Embryonic facial prominence (tissue), 1 donor: ENCODE data around the gene PTPRS.
"Not testable (repeated sequence)": the region's sequence is repeated elsewhere in the genome, so short reads cannot be mapped to it uniquely, and the experiment has no call there.

ENCODE experiments used
- DNase-seq: peaks from one replicate; pipeline ENCODE4 v3.0.0-alpha.2; 2016; ENCODE audit errors: extremely low spot score

PTPRS gene

GRCh38 chr19:5340637-5341447, at the start of gene PTPRS:
TSS of gene PTPRS (minus strand) at chr19:5340812. CDS start at chr19:5286140, 54,672 bp downstream.
- peak; percentile 71 for DNase-seq

- no peak for DNase-seq
Observed at GRCh38 chr19:5389353-5389752, 48.7 kb upstream of the PTPRS start.

GRCh38 chr19:5387472-5387871, 46.9 kb upstream of the PTPRS start:
- DNase-seq, result no peak

GRCh38 chr19:5386841-5387240, 46.2 kb upstream of the PTPRS start:
- no peak for DNase-seq

GRCh38 chr19:5381197-5381596, 40.6 kb upstream of the PTPRS start:
- DNase-seq, result not testable (repeated sequence)

- no peak for DNase-seq
Observed at GRCh38 chr19:5380215-5380919, 39.8 kb upstream of the PTPRS start.

- no peak for DNase-seq
Observed at GRCh38 chr19:5376928-5377327, 36.3 kb upstream of the PTPRS start.

GRCh38 chr19:5372572-5373200, 32.1 kb upstream of the PTPRS start:
- DNase-seq, result no peak

GRCh38 chr19:5369962-5370367, 29.4 kb upstream of the PTPRS start:
- no peak for DNase-seq

- no peak for DNase-seq
Observed at GRCh38 chr19:5369304-5369703, 28.7 kb upstream of the PTPRS start.

GRCh38 chr19:5367530-5368133, 27.0 kb upstream of the PTPRS start:
- DNase-seq, result no peak

- no peak for DNase-seq
Observed at GRCh38 chr19:5365905-5366304, 25.3 kb upstream of the PTPRS start.

GRCh38 chr19:5364674-5365073, 24.1 kb upstream of the PTPRS start:
- DNase-seq, result no peak

- not testable (repeated sequence) for DNase-seq
Observed at GRCh38 chr19:5361839-5362238, 21.2 kb upstream of the PTPRS start.

GRCh38 chr19:5361407-5361806, 20.8 kb upstream of the PTPRS start:
- DNase-seq, result no peak

- DNase-seq, result no peak
Observed at GRCh38 chr19:5360003-5360780, 19.6 kb upstream of the PTPRS start.

- DNase-seq, result no peak
Observed at GRCh38 chr19:5358173-5358800, 17.7 kb upstream of the PTPRS start.

GRCh38 chr19:5357584-5357983, 17.0 kb upstream of the PTPRS start:
- DNase-seq, result no peak

- DNase-seq, result no peak
Observed at GRCh38 chr19:5356918-5357317, 16.3 kb upstream of the PTPRS start.

GRCh38 chr19:5356428-5356827, 15.8 kb upstream of the PTPRS start:
- DNase-seq, result no peak

GRCh38 chr19:5355693-5356092, 15.1 kb upstream of the PTPRS start:
- no peak for DNase-seq
